ENCODE results near the gene THY1. TPM values are rescaled to one million over a fixed set of nuclear protein-coding genes. Genes with fewer than 3 reads are reported as not detected.

THY1 gene
- total and polyA plus RNA-seq, 9 of the 15 experiments (the other 6 are each of a cell fraction or from before 2014, with no cell fraction given): 0.07 to 0.40 (median 0.16) TPM; not detected in 5

GRCh38 chr11:119381181-119381988 is 41.6 kb downstream of the THY1 start, which contains the start of gene USP2 (continued):
- no peak for TF ChIP-seq ID3 (CRISPR knock-in tag; IDR thresholded peaks at IDR 0.05)
- TF ChIP-seq ID3 (tag; IDR thresholded peaks at IDR 0.05): peak; percentile 81
- TF ChIP-seq ZSCAN32 (CRISPR knock-in tag; IDR thresholded peaks at IDR 0.05): no peak
- TF ChIP-seq ZC3H11A (IDR thresholded peaks at IDR 0.05; ENCODE audit: low read depth, low read length): no peak
- no peak; the same call in 1 of the 2 replicates for TF ChIP-seq FOXP1 (CRISPR knock-in tag; IDR thresholded peaks at IDR 0.05)

- 0% methylated on average over 10 of the region's 10 CpGs for WGBS (ENCODE audit: insufficient coverage, low coverage, missing lambda C conversion rate)
- no peaks in the 10 kb centered on the region; the same call in 1 of the 2 replicates for H3K9me3 ChIP-seq (replicated peaks; ENCODE audit: control insufficient read depth, insufficient read depth, low read depth, low read length)
- H3K4me2 ChIP-seq (ENCODE audit: insufficient read depth, low read length): peak overlapping the region; percentile 92
- H3K27ac ChIP-seq (ENCODE audit: extremely low read depth, low read depth, low read length): peak overlapping the region; percentile 67; the same call in 2 of the 3 replicates
- peaks cover 25% of the 10 kb centered on the region for H3K79me2 ChIP-seq (ENCODE audit: control insufficient read depth, insufficient read depth, low read length)
- CTCF ChIA-PET (ENCODE audit: low intra/inter-chr PET ratio): interaction anchor here (1.3 to 4.2 kb wide), 2 partner anchors 23 to 94 kb away, joined by 3 to 27 read pairs; no protein-coding TSS in a partner anchor
- no peaks in the 10 kb centered on the region for H4K20me1 ChIP-seq (replicated peaks; ENCODE audit: control insufficient read depth, insufficient read depth, low read length)
- ATAC-seq (peak; percentile 22), DNase-seq (ENCODE audit: extremely low read depth in 1 of 4, low spot score in 3 of 4) (peak in 2 of 4 experiments; percentile 29 to 57), FAIRE-seq (peak; percentile 52)
- intact Hi-C loops (cut with micrococcal nuclease) (loop anchor here (1.0 to 2.0 kb wide), 3 partner anchors 25 to 93 kb away; no protein-coding TSS in a partner anchor), in situ Hi-C loops (cut with MboI) (no loop called here)
- H3K4me3 ChIP-seq: peak overlapping the region; percentile 61
- POLR2A ChIA-PET: interaction anchor here (0.6 to 6.0 kb wide), 8 partner anchors 9 to 591 kb away, joined by 3 to 34 read pairs (median 4); no protein-coding TSS in a partner anchor
- peak overlapping the region; percentile 90 for H2AFZ ChIP-seq (ENCODE audit: low read depth, low read length)
- peaks cover 45 to 53% of the 10 kb centered on the region in 2 experiments for H3K4me1 ChIP-seq (replicated peaks in 1 of 2; ENCODE audit: control insufficient read depth in 2 of 2, insufficient read depth in 2 of 2, low read length in 2 of 2)
- H3K36me3 ChIP-seq (ENCODE audit: control insufficient read depth, insufficient read depth, low read length): peaks cover 10% of the 10 kb centered on the region; the same call in 1 of the 3 replicates
- no peaks in the 10 kb centered on the region for H3K27me3 ChIP-seq (ENCODE audit: control insufficient read depth in 2 of 2, insufficient read depth in 2 of 2, low read length in 2 of 2)
- H3K9me1 ChIP-seq (ENCODE audit: control insufficient read depth, insufficient read depth, low read length): no peaks in the 10 kb centered on the region
- H3K9ac ChIP-seq (ENCODE audit: insufficient read depth in 1 of 2, low read depth in 2 of 2, low read length in 2 of 2): peak overlapping the region; percentile 76 to 91
- no TSS peak for BruUV-seq (replicated peaks)
- TF ChIP-seq KAT7 (CRISPR knock-in tag; IDR thresholded peaks at IDR 0.05; ENCODE audit: borderline replicate concordance): no peak
- TF ChIP-seq RUNX1 (IDR thresholded peaks at IDR 0.05; ENCODE audit: low read depth): no peak
- TF ChIP-seq MAX (CRISPR knock-in tag; IDR thresholded peaks at IDR 0.05): 0 out of 2 replicates have a peak, but pooled peaks have one; percentile 11
- no peak for TF ChIP-seq NONO (IDR thresholded peaks at IDR 0.05; ENCODE audit: low read depth in 2 of 2, low read length in 1 of 2)
- no peak for TF ChIP-seq ZNF77 (CRISPR knock-in tag; IDR thresholded peaks at IDR 0.05)
- peak in 1 of 2 experiments; percentile 81 for TF ChIP-seq E2F6 (IDR thresholded peaks at IDR 0.05; ENCODE audit: borderline replicate concordance in 1 of 2, extremely low read depth in 1 of 2, insufficient read depth in 1 of 2, insufficient read length in 1 of 2, low read depth in 1 of 2, low read length in 1 of 2, poor library complexity in 1 of 2, severe bottlenecking in 1 of 2)
- TF ChIP-seq ELF4 (CRISPR knock-in tag; IDR thresholded peaks at IDR 0.05): 0 out of 2 replicates have a peak, but pooled peaks have one; percentile 7
Measured at GRCh38 chr11:119380827-119381180, 42.2 kb downstream of the THY1 start.
